AG10803 (cell line): ENCODE results near the gene SNAPC2.

Experiments
- DNase-seq: peaks from one replicate; pipeline ENCODE4 v3.0.0; 2010; ENCODE audit warnings: low read depth
- H3K4me3 ChIP-seq: 2 replicates; pipeline ENCODE4 v1.5.1; 2011; ENCODE audit warnings: mild to moderate bottlenecking, low read length, control low read depth
- CTCF ChIP-seq: conservative IDR thresholded peaks from 2 replicates; pipeline ENCODE4 v1.5.1; 2011; ENCODE audit warnings: mild to moderate bottlenecking, low read length, control low read depth, inconsistent platforms

SNAPC2 gene

GRCh38 chr19:7961920-7962626 is 41.9 kb downstream of the SNAPC2 start:
- no peak overlapping the region for H3K4me3 ChIP-seq
- no peak for TF ChIP-seq CTCF
- no peak for DNase-seq

- DNase-seq, result no peak
- no peak overlapping the region for H3K4me3 ChIP-seq
- TF ChIP-seq CTCF, result no peak
These were observed 42.6 kb downstream of the SNAPC2 start for GRCh38 chr19:7962644-7963268.

- DNase-seq, result no peak
- TF ChIP-seq CTCF, result no peak
- H3K4me3 ChIP-seq, result no peak overlapping the region
These were observed 43.4 kb downstream of the SNAPC2 start for GRCh38 chr19:7963566-7963965.

GRCh38 chr19:7965259-7965841 is 45.2 kb downstream of the SNAPC2 start:
- TF ChIP-seq CTCF, result no peak
- DNase-seq, result no peak
- no peak overlapping the region for H3K4me3 ChIP-seq

GRCh38 chr19:7965921-7966665 is 46.0 kb downstream of the SNAPC2 start:
- no peak overlapping the region for H3K4me3 ChIP-seq
- TF ChIP-seq CTCF, result no peak
- no peak for DNase-seq

GRCh38 chr19:7968008-7968795 is 48.1 kb downstream of the SNAPC2 start:
- no peak for TF ChIP-seq CTCF
- H3K4me3 ChIP-seq, result no peak overlapping the region
- no peak for DNase-seq
